A673 (cell line): ENCODE measurements around the gene KCNMA1.

Experiments
- CTCF ChIP-seq: fragments of 300-800, 200-600 bp; sonication (generic); conservative IDR thresholded peaks from 2 replicates; pipeline ENCODE4 v1.5.1; 2017; ENCODE audit warnings: low read depth, mild to moderate bottlenecking, antibody characterized with exemption, low read length, moderate library complexity, mixed read lengths
- EZH2 ChIP-seq: fragments of 200-600 bp; sonication (generic); IDR thresholded peaks from 2 replicates; pipeline ENCODE4 v1.6.1; 2017; ENCODE audit warnings: borderline replicate concordance, low read depth, mild to moderate bottlenecking, mixed read lengths, antibody characterized with exemption, low read length; ENCODE audit not compliant: poor library complexity, severe bottlenecking

- no peak for TF ChIP-seq CTCF
- TF ChIP-seq EZH2, result no peak
These were observed 668.2 kb downstream of the KCNMA1 start for GRCh38 chr10:76969366-76969948.
